H1 (cell line): Measurements from ENCODE around the gene ZNF586. TPM values are rescaled to one million over a fixed set of nuclear protein-coding genes. Genes with fewer than 3 reads are reported as not detected.
"Not testable (repeated sequence)": the region's sequence is repeated elsewhere in the genome, so short reads cannot be mapped to it uniquely, and the experiment has no call there.

Experiments
- CTCF ChIA-PET: fragments of 300-600 bp; sonication (Branson Sonifier 250); formaldehyde crosslinking; loops from one replicate; lab custom pipeline; 2021; ENCODE audit not compliant: partially characterized antibody; lab: Charles Lee
- POLR2A ChIA-PET: fragments of 300-600 bp; sonication (Branson Sonifier 250); formaldehyde crosslinking; loops from one replicate; lab custom pipeline; 2021; ENCODE audit warnings: inconsistent platforms; ENCODE audit not compliant: partially characterized antibody; lab: Charles Lee
- DNase-seq, 2 experiments: peaks; one replicate each; pipeline versions ENCODE4 v3.0.0 to v3.0.0-alpha.2; 2010 to 2022; ENCODE audit warnings: low spot score in 2 of 2, low read depth in 1 of 2, mixed read lengths in 1 of 2
- FAIRE-seq: peaks from 2 replicates; lab custom pipeline; 2011; peaks lifted over from hg19 to GRCh38; lab: Jason Lieb, UNC
- H2AFZ ChIP-seq: 2 replicates; pipeline ENCODE4 v1.8.1; 2012; ENCODE audit warnings: low read length, inconsistent platforms
- H2AK5ac ChIP-seq: 2 replicates; pipeline ENCODE4 v1.6.1; 2013; ENCODE audit warnings: low read depth, low read length
- H2BK120ac ChIP-seq: replicated peaks from 2 replicates; pipeline ENCODE3; 2013; ENCODE audit warnings: low read depth, low read length, inconsistent platforms
- H2BK12ac ChIP-seq: 2 replicates; pipeline ENCODE4 v1.6.1; 2013; ENCODE audit warnings: low read depth, low read length
- H2BK15ac ChIP-seq: 2 replicates; pipeline ENCODE4 v1.6.1; 2013; ENCODE audit warnings: low read length
- H2BK20ac ChIP-seq: 2 replicates; pipeline ENCODE4 v1.6.1; 2013; ENCODE audit warnings: low read length
- H2BK5ac ChIP-seq: 2 replicates; pipeline ENCODE4 v1.6.1; 2013; ENCODE audit warnings: low read depth, low read length
- H3K14ac ChIP-seq: 2 replicates; pipeline ENCODE4 v1.6.1; 2013; ENCODE audit warnings: inconsistent platforms; ENCODE audit not compliant: insufficient read length
- H3K18ac ChIP-seq: 2 replicates; pipeline ENCODE4 v1.6.1; 2013; ENCODE audit warnings: low read length; ENCODE audit errors: extremely low read depth
- H3K23ac ChIP-seq: 2 replicates; pipeline ENCODE4 v1.6.1; 2013; ENCODE audit warnings: inconsistent platforms; ENCODE audit not compliant: insufficient read length
- H3K23me2 ChIP-seq: 2 replicates; pipeline ENCODE4 v1.6.1; 2013; ENCODE audit warnings: low read depth, low read length
- H3K27ac ChIP-seq: 2 replicates; pipeline ENCODE4 v1.6.1; 2011; ENCODE audit warnings: low read depth, low read length, inconsistent platforms
- H3K27me3 ChIP-seq, 4 experiments: replicated peaks in 1 of 4; 1 replicate in 1 of 4; 2 replicates in 3 of 4; pipeline versions ENCODE4 v1.6.1 to v1.8.1; 2011 to 2013; ENCODE audit warnings: low read length in 3 of 4, mild to moderate bottlenecking in 3 of 4, inconsistent platforms in 2 of 4, mixed read lengths in 2 of 4, moderate library complexity in 1 of 4; ENCODE audit not compliant: control insufficient read depth in 3 of 4, insufficient read depth in 3 of 4; ENCODE audit errors: extremely low read depth in 1 of 4
- H3K36me3 ChIP-seq, 4 experiments: 2 replicates each; pipeline versions ENCODE4 v1.6.1 to v1.8.1; 2011 to 2013; ENCODE audit warnings: mild to moderate bottlenecking in 4 of 4, low read length in 3 of 4, moderate library complexity in 2 of 4, control low read depth in 1 of 4, inconsistent platforms in 1 of 4; ENCODE audit not compliant: insufficient read depth in 4 of 4, control insufficient read depth in 2 of 4
- H3K4ac ChIP-seq: replicated peaks from 2 replicates; pipeline ENCODE3; 2013; ENCODE audit warnings: low read length, low read depth, mixed read lengths, inconsistent platforms; ENCODE audit not compliant: insufficient read length
- H3K4me1 ChIP-seq, 4 experiments: replicated peaks in 1 of 4; 1 replicate in 1 of 4; 2 replicates in 3 of 4; pipeline versions ENCODE4 v1.6.1 to v1.8.1; 2011 to 2013; ENCODE audit warnings: low read length in 3 of 4, inconsistent platforms in 2 of 4, mixed read lengths in 1 of 4; ENCODE audit not compliant: insufficient read depth in 4 of 4, control insufficient read depth in 3 of 4
- H3K4me2 ChIP-seq, 2 experiments: 2 replicates each; pipeline versions ENCODE4 v1.6.1 to v1.8.1; 2011 to 2013; ENCODE audit warnings: low read depth in 2 of 2, low read length in 2 of 2, control low read depth in 1 of 2, inconsistent platforms in 1 of 2, mild to moderate bottlenecking in 1 of 2; ENCODE audit not compliant: insufficient read depth in 1 of 2
- H3K4me3 ChIP-seq, 4 experiments: fragments of 200-600, 300-600 bp in 1 of 4; sonication (generic), shearing (Covaris generic), sonication (Bioruptor Twin) in 1 of 4; 2 replicates each; pipeline versions ENCODE4 v1.5.1 to v1.8.1; 2011 to 2016; ENCODE audit warnings: low read length in 4 of 4, low read depth in 3 of 4, control low read depth in 2 of 4, inconsistent platforms in 2 of 4, mild to moderate bottlenecking in 2 of 4, mixed read lengths in 1 of 4, moderate library complexity in 1 of 4; ENCODE audit not compliant: insufficient read depth in 2 of 4; ENCODE audit errors: extremely low read depth in 1 of 4
- H3K56ac ChIP-seq: replicated peaks from 2 replicates; pipeline ENCODE3; 2013; ENCODE audit warnings: low read depth, mild to moderate bottlenecking, mixed read lengths, low read length, inconsistent platforms; ENCODE audit not compliant: insufficient read length
- H3K79me1 ChIP-seq: 2 replicates; pipeline ENCODE4 v1.6.1; 2013; ENCODE audit warnings: low read depth, low read length, control low read depth
- H3K79me2 ChIP-seq, 2 experiments: 2 replicates each; pipeline versions ENCODE4 v1.6.1 to v1.8.1; 2012 to 2013; ENCODE audit warnings: low read length in 2 of 2, mild to moderate bottlenecking in 2 of 2, inconsistent platforms in 1 of 2; ENCODE audit not compliant: insufficient read depth in 2 of 2, control insufficient read depth in 1 of 2
- H3K9ac ChIP-seq, 4 experiments: replicated peaks in 1 of 4; 1 replicate in 1 of 4; 2 replicates in 3 of 4; pipeline versions ENCODE4 v1.6.1 to v1.8.1; 2011 to 2013; ENCODE audit warnings: low read depth in 3 of 4, low read length in 3 of 4, control low read depth in 2 of 4, mild to moderate bottlenecking in 2 of 4, moderate library complexity in 2 of 4, inconsistent platforms in 1 of 4; ENCODE audit errors: extremely low read depth in 1 of 4
- H3K9me3 ChIP-seq, 2 experiments: 2 replicates each; pipeline versions ENCODE4 v1.6.1 to v1.8.1; 2012 to 2013; ENCODE audit warnings: mild to moderate bottlenecking in 2 of 2, moderate library complexity in 2 of 2, control low read depth in 1 of 2, inconsistent platforms in 1 of 2, low read depth in 1 of 2, low read length in 1 of 2, mixed read lengths in 1 of 2; ENCODE audit not compliant: insufficient read depth in 2 of 2
- H4K20me1 ChIP-seq, 2 experiments: replicated peaks in 1 of 2; 2 replicates each; pipeline versions ENCODE3 to v1.8.1; 2011 to 2013; ENCODE audit warnings: inconsistent platforms in 2 of 2, low read length in 2 of 2, mild to moderate bottlenecking in 1 of 2; ENCODE audit not compliant: insufficient read depth in 2 of 2, control insufficient read depth in 1 of 2
- H4K5ac ChIP-seq: 2 replicates; pipeline ENCODE4 v1.6.1; 2013; ENCODE audit warnings: low read length, low read depth, mixed read lengths, inconsistent platforms; ENCODE audit not compliant: insufficient read length
- H4K8ac ChIP-seq: 2 replicates; pipeline ENCODE4 v1.8.0; 2013; ENCODE audit warnings: mild to moderate bottlenecking, moderate library complexity, low read length, inconsistent platforms; ENCODE audit not compliant: insufficient read depth; ENCODE audit errors: extremely low read depth
- H4K91ac ChIP-seq: replicated peaks from 2 replicates; pipeline ENCODE3; 2013; ENCODE audit warnings: low read length, mixed read lengths, inconsistent platforms; ENCODE audit not compliant: insufficient read length
- whole genome bisulfite sequencing, 2 experiments: shearing (Covaris generic) in 1 of 2; methylation state at CpG; one replicate each; pipeline versions ENCODE4 v1.1.6 to v1.1.7; 2013 to 2015; ENCODE audit warnings: low lambda C conversion rate in 2 of 2, mixed read lengths in 2 of 2, inconsistent platforms in 1 of 2, low coverage in 1 of 2, missing lambda C conversion rate in 1 of 2; ENCODE audit not compliant: insufficient replicate concordance in 2 of 2, insufficient coverage in 1 of 2, insufficient read length in 1 of 2; ENCODE audit errors: extremely low coverage in 1 of 2, missing lambda C conversion rate in 1 of 2; 5-methylcytosine and 5-hydroxymethylcytosine counted together
- polyA plus RNA-seq, 7 experiments: library from polyadenylated mRNA; depleted of rRNA in 3 of 7; stranded (reverse) in 5 of 7; unstranded in 2 of 7; fragments of >200 nt in 5 of 7; fragments of 200-250 nt in 2 of 7; gene quantifications; 1 replicate in 5 of 7; 2 replicates in 1 of 7; 4 replicates in 1 of 7; pipeline versions ENCODE4 v1.2.1 to v1.2.3, GENCODE V29; 2011 to 2013; ENCODE audit warnings: missing spikeins in 2 of 7, mixed read lengths in 2 of 7
- total RNA-seq: library from RNA; stranded (reverse); fragmentation: NEBNext Ultra II Directional; extraction: Animal tissue kit (Norgen Biotek cat#: 25700); gene quantifications from 2 replicates; pipeline ENCODE4 v1.2.1, GENCODE V29; 2021

The ZNF586 gene
- total and polyA plus RNA-seq, 2 of the 8 experiments (the other 6 are each of a cell fraction or from before 2014, with no cell fraction given): 8.1 to 15.5 TPM

GRCh38 chr19:57821501-57821900 is 52.0 kb downstream of the ZNF586 start:
- H2BK20ac ChIP-seq, H4K20me1 ChIP-seq, H4K91ac ChIP-seq, H2AK5ac ChIP-seq, H2BK15ac ChIP-seq, H3K56ac ChIP-seq, H3K4ac ChIP-seq, H3K18ac ChIP-seq, H3K27me3 ChIP-seq, H3K9ac ChIP-seq, H2AFZ ChIP-seq, H2BK12ac ChIP-seq, H3K27ac ChIP-seq, H2BK120ac ChIP-seq, H3K79me1 ChIP-seq, DNase-seq, FAIRE-seq, H3K23me2 ChIP-seq, H4K8ac ChIP-seq, H3K4me2 ChIP-seq, H3K9me3 ChIP-seq, H3K23ac ChIP-seq, H3K4me3 ChIP-seq, H3K4me1 ChIP-seq, H3K14ac ChIP-seq, H4K5ac ChIP-seq, H2BK5ac ChIP-seq: not testable (repeated sequence)
- ChIA-PET CTCF (interaction anchor here (1.1 to 3.8 kb wide), 2 partner anchors 8 to 77 kb away, joined by 3 to 15 read pairs; partner anchors contain the start of gene ZNF587B), POLR2A (interaction anchor here (3.1 to 5.6 kb wide), 3 partner anchors 9 to 29 kb away, joined by 20 to 52 read pairs (median 35); partner anchors contain the start of genes ZNF587 and ZNF587B)
- 95% methylated on average over 2 of the region's 3 CpGs; no CpG with 5 or more reads in 1 of the 2 experiments for WGBS, 2 experiments
- Histone ChIP-seq H3K36me3 (peaks cover 0 to 11% (median 0%) of the 10 kb centered on the region in 4 experiments; a peak in 3 of 8 replicates), H3K79me2 (peaks cover 18 to 69% of the 10 kb centered on the region in 2 experiments)

DNA sequence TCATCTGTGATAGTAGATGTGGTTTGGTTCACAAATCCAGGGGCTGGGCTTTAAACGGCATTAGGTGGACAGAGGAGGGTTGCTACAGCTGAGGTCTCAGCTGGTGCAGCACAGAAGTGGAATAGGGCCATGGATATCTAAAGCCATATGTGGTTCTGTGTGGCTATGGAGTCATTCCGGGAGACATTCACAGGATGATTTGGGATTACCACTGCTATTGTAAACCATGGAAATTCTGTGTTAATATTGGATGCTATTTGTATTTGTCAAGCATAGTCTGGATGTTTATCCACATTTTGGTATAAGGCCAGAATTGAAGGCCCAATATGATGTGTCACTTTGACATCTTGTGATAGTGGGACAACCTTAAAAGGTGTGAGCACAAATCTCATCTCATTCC is 53.7 kb downstream of the ZNF586 start:
- H4K5ac ChIP-seq, H3K18ac ChIP-seq, POLR2A ChIA-PET, H2BK120ac ChIP-seq, H4K91ac ChIP-seq, H3K27ac ChIP-seq, H3K4me1 ChIP-seq, H3K79me1 ChIP-seq, H2BK20ac ChIP-seq, H3K9ac ChIP-seq, H2BK12ac ChIP-seq, H3K4ac ChIP-seq, H3K56ac ChIP-seq, H3K14ac ChIP-seq, H4K8ac ChIP-seq, H3K9me3 ChIP-seq, H3K4me2 ChIP-seq, CTCF ChIA-PET, H3K27me3 ChIP-seq, H2AK5ac ChIP-seq, H2AFZ ChIP-seq, H3K23ac ChIP-seq, H3K23me2 ChIP-seq, FAIRE-seq, H3K4me3 ChIP-seq, DNase-seq, H2BK15ac ChIP-seq, H2BK5ac ChIP-seq, H4K20me1 ChIP-seq: not testable (repeated sequence)
- Histone ChIP-seq H3K79me2 (peaks cover 18 to 77% of the 10 kb centered on the region in 2 experiments), H3K36me3 (peaks cover 0 to 11% (median 0%) of the 10 kb centered on the region in 4 experiments; a peak in 3 of 8 replicates)
- WGBS, 2 experiments: 94% methylated on average over 2 of the region's 2 CpGs; no CpG with 5 or more reads in 1 of the 2 experiments
